Measurements from ENCODE around the gene CCL19. TPM values are rescaled to one million over a fixed set of nuclear protein-coding genes. Genes with fewer than 3 reads are reported as not detected.

Gene CCL19
- total RNA-seq, 1 experiment from 2014 or later, result not detected

GRCh38 chr9:34714007-34714406, 22.9 kb upstream of the CCL19 start:
- no peak for DNase-seq
- Mint-ChIP-seq H3K4me3 (ENCODE audit: unreplicated experiment) (no peak overlapping the region), H3K36me3 (ENCODE audit: insufficient read depth, unreplicated experiment) (no peaks in the 10 kb centered on the region), H3K9me3 (ENCODE audit: unreplicated experiment) (no peaks in the 10 kb centered on the region), H3K27me3 (ENCODE audit: insufficient read depth, unreplicated experiment) (peaks cover 20% of the 10 kb centered on the region), H3K27ac (ENCODE audit: unreplicated experiment) (no peak overlapping the region), H3K4me1 (ENCODE audit: low read depth, unreplicated experiment) (no peaks in the 10 kb centered on the region)
- Histone ChIP-seq H3K4me3 (ENCODE audit: low read depth, low read length) (no peak overlapping the region), H3K9me3 (no peaks in the 10 kb centered on the region), H3K36me3 (ENCODE audit: control insufficient read depth, insufficient read depth, low read length) (no peaks in the 10 kb centered on the region), H3K27me3 (replicated peaks; ENCODE audit: control insufficient read depth, insufficient read depth, low read length) (no peaks in the 10 kb centered on the region; the same call in 1 of the 2 replicates), H3K4me1 (no peaks in the 10 kb centered on the region)
- CTCF ChIA-PET, result interaction anchor here (0.9 kb wide), 1 partner anchor 11 kb away, joined by 3 read pairs; no protein-coding TSS in a partner anchor
- TF ChIP-seq CTCF (IDR thresholded peaks at IDR 0.05; ENCODE audit: insufficient read depth in 1 of 2, low read depth in 1 of 2, low read length in 1 of 2, severe bottlenecking in 1 of 2, unreplicated experiment in 1 of 2), result no peak
- intact Hi-C loops (cut with micrococcal nuclease; ENCODE audit: unreplicated experiment), result no loop called here
- POLR2A ChIA-PET, result no interaction called here
- BruUV-seq (replicated peaks), result no TSS peak

- TF ChIP-seq CTCF (IDR thresholded peaks at IDR 0.05; ENCODE audit: insufficient read depth in 1 of 2, low read depth in 1 of 2, low read length in 1 of 2, severe bottlenecking in 1 of 2, unreplicated experiment in 1 of 2), result no peak
- Mint-ChIP-seq H3K4me1 (ENCODE audit: low read depth, unreplicated experiment) (no peaks in the 10 kb centered on the region), H3K4me3 (ENCODE audit: unreplicated experiment) (no peak overlapping the region), H3K36me3 (ENCODE audit: insufficient read depth, unreplicated experiment) (no peaks in the 10 kb centered on the region), H3K9me3 (ENCODE audit: unreplicated experiment) (no peaks in the 10 kb centered on the region), H3K27me3 (ENCODE audit: insufficient read depth, unreplicated experiment) (peaks cover 20% of the 10 kb centered on the region), H3K27ac (ENCODE audit: unreplicated experiment) (no peak overlapping the region)
- Histone ChIP-seq H3K27me3 (replicated peaks; ENCODE audit: control insufficient read depth, insufficient read depth, low read length) (no peaks in the 10 kb centered on the region; the same call in 1 of the 2 replicates), H3K36me3 (ENCODE audit: control insufficient read depth, insufficient read depth, low read length) (no peaks in the 10 kb centered on the region), H3K9me3 (no peaks in the 10 kb centered on the region), H3K4me1 (no peaks in the 10 kb centered on the region), H3K4me3 (ENCODE audit: low read depth, low read length) (no peak overlapping the region)
- ChIA-PET CTCF (no interaction called here), POLR2A (no interaction called here)
- DNase-seq, result no peak
- intact Hi-C loops (cut with micrococcal nuclease; ENCODE audit: unreplicated experiment), result no loop called here
- no TSS peak for BruUV-seq (replicated peaks)
Observed at GRCh38 chr9:34712140-34712539, 21.1 kb upstream of the CCL19 start.

GRCh38 chr9:34710023-34710422, 18.9 kb upstream of the CCL19 start, which contains the start of gene CCL21:
Gene CCL21, minus strand, starts transcription at chr9:34710136. Its CDS starts 70 bp downstream, at chr9:34710066.
- Histone ChIP-seq H3K4me1 (no peaks in the 10 kb centered on the region), H3K4me3 (ENCODE audit: low read depth, low read length) (no peak within 1 kb of the TSS), H3K27me3 (replicated peaks; ENCODE audit: control insufficient read depth, insufficient read depth, low read length) (no peaks in the 10 kb centered on the region; the same call in 1 of the 2 replicates), H3K9me3 (no peaks in the 10 kb centered on the region), H3K36me3 (ENCODE audit: control insufficient read depth, insufficient read depth, low read length) (no peaks in the 10 kb centered on the region)
- DNase-seq, result no peak
- no TSS peak for BruUV-seq (replicated peaks)
- intact Hi-C loops (cut with micrococcal nuclease; ENCODE audit: unreplicated experiment), result no loop called here
- Mint-ChIP-seq H3K27ac (ENCODE audit: unreplicated experiment) (no peak within 1 kb of the TSS), H3K36me3 (ENCODE audit: insufficient read depth, unreplicated experiment) (no peaks in the 10 kb centered on the region), H3K4me3 (ENCODE audit: unreplicated experiment) (no peak within 1 kb of the TSS), H3K9me3 (ENCODE audit: unreplicated experiment) (no peaks in the 10 kb centered on the region), H3K27me3 (ENCODE audit: insufficient read depth, unreplicated experiment) (peaks cover 20% of the 10 kb centered on the region), H3K4me1 (ENCODE audit: low read depth, unreplicated experiment) (no peaks in the 10 kb centered on the region)
- ChIA-PET POLR2A (no interaction called here), CTCF (interaction anchor here (0.7 kb wide), 2 partner anchors 70 to 356 kb away, joined by 4 to 8 read pairs; no protein-coding TSS in a partner anchor)
- TF ChIP-seq CTCF (IDR thresholded peaks at IDR 0.05; ENCODE audit: insufficient read depth in 1 of 2, low read depth in 1 of 2, low read length in 1 of 2, severe bottlenecking in 1 of 2, unreplicated experiment in 1 of 2), result no peak

Measured in Caco-2 (cell line).